Keratinocyte (primary cell): Measurements from ENCODE around the gene COL16A1. TPM values are rescaled to one million over a fixed set of nuclear protein-coding genes. Genes with fewer than 3 reads are reported as not detected.

Source experiments
- DNase-seq: peaks from one replicate; pipeline ENCODE4 v3.0.0-alpha.2; 2011; ENCODE audit warnings: low read depth, missing footprints, low spot score
- FAIRE-seq: peaks from 2 replicates; lab custom pipeline; 2011; peaks lifted over from hg19 to GRCh38; lab: Jason Lieb, UNC
- H2AFZ ChIP-seq: 2 replicates; pipeline ENCODE4 v1.6.0; 2012; ENCODE audit warnings: low read length, control low read depth, inconsistent platforms; ENCODE audit not compliant: control insufficient read depth
- H3K27ac ChIP-seq: 2 replicates; pipeline ENCODE4 v1.5.1; 2011; ENCODE audit warnings: low read length; ENCODE audit not compliant: control insufficient read depth, insufficient read depth
- H3K27me3 ChIP-seq: 3 replicates; pipeline ENCODE4 v1.6.0; 2011; ENCODE audit warnings: low read length; ENCODE audit not compliant: control insufficient read depth, insufficient read depth; ENCODE audit errors: extremely low read depth
- H3K36me3 ChIP-seq, 2 experiments: 2 replicates in 1 of 2; 3 replicates in 1 of 2; pipeline ENCODE4 v1.5.1; 2011; ENCODE audit warnings: low read length in 2 of 2, mild to moderate bottlenecking in 1 of 2; ENCODE audit not compliant: control insufficient read depth in 2 of 2, insufficient read depth in 2 of 2; ENCODE audit errors: extremely low read depth in 1 of 2
- H3K4me1 ChIP-seq: 3 replicates; pipeline ENCODE4 v1.5.1; 2011; ENCODE audit warnings: low read length; ENCODE audit not compliant: control insufficient read depth, insufficient read depth; ENCODE audit errors: extremely low read depth
- H3K4me2 ChIP-seq: 3 replicates; pipeline ENCODE4 v1.6.0; 2011; ENCODE audit warnings: low read depth, low read length; ENCODE audit not compliant: control insufficient read depth, insufficient read depth; ENCODE audit errors: extremely low read depth
- H3K4me3 ChIP-seq, 3 experiments: fragments of 200-600 bp in 1 of 3; sonication (generic) in 1 of 3; 2 replicates in 2 of 3; 3 replicates in 1 of 3; pipeline ENCODE4 v1.5.1; 2011 to 2016; ENCODE audit warnings: low read length in 3 of 3, mild to moderate bottlenecking in 3 of 3, control low read depth in 2 of 3, inconsistent platforms in 1 of 3, low read depth in 1 of 3, mixed read lengths in 1 of 3, mixed run types in 1 of 3, moderate library complexity in 1 of 3; ENCODE audit not compliant: control insufficient read depth in 2 of 3, insufficient read depth in 2 of 3; ENCODE audit errors: extremely low read depth in 1 of 3
- H3K79me2 ChIP-seq: 2 replicates; pipeline ENCODE4 v1.6.0; 2012; ENCODE audit warnings: low read length; ENCODE audit not compliant: control insufficient read depth, insufficient read depth
- H3K9ac ChIP-seq: 3 replicates; pipeline ENCODE4 v1.6.0; 2011; ENCODE audit warnings: low read length; ENCODE audit not compliant: control insufficient read depth, insufficient read depth; ENCODE audit errors: extremely low read depth
- H3K9me1 ChIP-seq: 3 replicates; pipeline ENCODE4 v1.6.0; 2011; ENCODE audit warnings: low read length; ENCODE audit not compliant: control insufficient read depth, insufficient read depth; ENCODE audit errors: extremely low read depth
- H3K9me3 ChIP-seq: 2 replicates; pipeline ENCODE4 v1.5.1; 2012; ENCODE audit warnings: low read depth, low read length; ENCODE audit not compliant: control insufficient read depth
- H4K20me1 ChIP-seq: 3 replicates; pipeline ENCODE4 v1.6.0; 2011; ENCODE audit warnings: low read length; ENCODE audit not compliant: control insufficient read depth, insufficient read depth; ENCODE audit errors: extremely low read depth
- CTCF ChIP-seq, 3 experiments: IDR thresholded peaks in 1 of 3; conservative IDR thresholded peaks in 1 of 3; optimal IDR thresholded peaks in 1 of 3; 2 replicates in 2 of 3; 3 replicates in 1 of 3; pipeline versions ENCODE3 to v1.5.1; 2011; ENCODE audit warnings: low read length in 3 of 3, mild to moderate bottlenecking in 3 of 3, moderate library complexity in 2 of 3, control low read depth in 1 of 3, inconsistent platforms in 1 of 3; ENCODE audit not compliant: insufficient read depth in 2 of 3; ENCODE audit errors: extremely low read depth in 1 of 3
- EZH2 ChIP-seq: IDR thresholded peaks from one replicate; pipeline ENCODE4 v1.6.1; 2012; ENCODE audit warnings: inconsistent platforms, mild to moderate bottlenecking, low read length, moderate library complexity
- dilution Hi-C: fragments of 300-500 bp; cut with MboI; formaldehyde crosslinking; loops from one replicate; pipeline ENCODE4 v1.7.0; 2020; ENCODE audit warnings: low sequenced_read_pairs; ENCODE audit not compliant: extremely low pct_ligation_motif_present
- polyA plus RNA-seq, 5 experiments: library from polyadenylated mRNA; depleted of rRNA in 3 of 5; stranded (reverse) in 3 of 5; stranded (forward) in 1 of 5; unstranded in 1 of 5; fragments of >200 nt; gene quantifications; 1 replicate in 1 of 5; 2 replicates in 3 of 5; 3 replicates in 1 of 5; pipeline versions ENCODE4 v1.2.1 to v1.2.3, GENCODE V29; 2011 to 2012; ENCODE audit warnings: missing spikeins in 2 of 5, low read depth in 1 of 5, low replicate concordance in 1 of 5

The COL16A1 gene
- polyA plus RNA-seq, 1 donor (not counting 4 experiments of a cell fraction or from before 2014, with no cell fraction given): 43.4 TPM

- Histone ChIP-seq H3K36me3 (peaks cover 0 to 21% of the 10 kb centered on the region in 2 experiments), H3K9ac (peak overlapping the region; percentile 99), H3K27ac (peak overlapping the region; percentile 99), H3K4me3 (peak overlapping the region; percentile 71 to 99 (median 92)), H3K4me2 (peak overlapping the region; percentile 98), H4K20me1 (no peaks in the 10 kb centered on the region), H3K4me1 (peaks cover 37% of the 10 kb centered on the region), H3K27me3 (no peaks in the 10 kb centered on the region), H3K79me2 (peaks cover 40% of the 10 kb centered on the region), H2AFZ (peak overlapping the region; percentile 91), H3K9me1 (no peaks in the 10 kb centered on the region), H3K9me3 (no peaks in the 10 kb centered on the region)
- no peak for TF ChIP-seq CTCF (optimal IDR thresholded peaks at IDR 0.05 in 1 of 3, IDR thresholded peaks at IDR 0.05 in 1 of 3, conservative IDR thresholded peaks at IDR 0.05 in 1 of 3; ENCODE audit: extremely low read depth in 1 of 3, insufficient read depth in 2 of 3, low read length in 3 of 3)
- TF ChIP-seq EZH2: no peak
- no peak for FAIRE-seq
- no peak for DNase-seq
- dilution Hi-C loops: no loop called here
Observed at GRCh38 chr1:31645274-31645568, 58.6 kb downstream of the COL16A1 start.

- Histone ChIP-seq H3K79me2 (peaks cover 43% of the 10 kb centered on the region), H2AFZ (peak within 1 kb of the TSS; percentile 99), H3K9ac (peak within 1 kb of the TSS; percentile 99), H3K4me2 (peak within 1 kb of the TSS; percentile 100), H3K27me3 (no peaks in the 10 kb centered on the region), H3K9me3 (no peaks in the 10 kb centered on the region), H3K27ac (peak within 1 kb of the TSS; percentile 99), H3K9me1 (no peaks in the 10 kb centered on the region), H3K4me1 (peaks cover 42% of the 10 kb centered on the region), H3K4me3 (peak within 1 kb of the TSS; percentile 71 to 99 (median 92)), H3K36me3 (peaks cover 0 to 23% of the 10 kb centered on the region in 2 experiments), H4K20me1 (no peaks in the 10 kb centered on the region)
- TF ChIP-seq EZH2 (no peak), CTCF (optimal IDR thresholded peaks at IDR 0.05 in 1 of 3, IDR thresholded peaks at IDR 0.05 in 1 of 3, conservative IDR thresholded peaks at IDR 0.05 in 1 of 3; ENCODE audit: extremely low read depth in 1 of 3, insufficient read depth in 2 of 3, low read length in 3 of 3) (no peak)
- DNase-seq (peak; percentile 79), FAIRE-seq (peak; percentile 87)
- dilution Hi-C loops: no loop called here
Observed at GRCh38 chr1:31644560-31645273, 59.1 kb downstream of the COL16A1 start, which contains the start of gene PEF1. Gene PEF1 (minus strand): TSS chr1:31644876. CDS start chr1:31644864, 12 bp downstream.
